Measurements from ENCODE around the gene ASB11.
"Not testable (repeated sequence)": the region's sequence is repeated elsewhere in the genome, so short reads cannot be mapped to it uniquely, and the experiment has no call there.

The ASB11 gene

DNA sequence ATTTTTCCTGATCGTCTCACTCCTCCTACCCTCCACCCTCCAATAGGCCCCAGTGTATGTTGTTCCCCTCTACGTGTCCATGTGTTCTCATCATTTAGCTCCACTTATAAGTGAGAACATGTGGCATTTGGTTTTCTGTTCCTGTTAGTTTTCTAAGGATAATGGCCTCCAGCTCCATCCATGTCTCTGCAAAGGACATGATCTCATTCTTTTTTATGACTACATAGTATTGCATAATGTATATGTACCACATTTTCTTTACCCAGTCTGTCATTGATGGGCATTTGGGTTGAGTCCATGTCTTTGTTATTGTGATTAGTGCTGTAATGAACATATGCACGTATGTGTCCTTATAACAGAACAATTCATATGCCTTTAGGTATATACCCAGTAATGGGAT, 9.5 kb downstream of the ASB11 start:
- DNase-seq (ENCODE audit: low read depth), result peak; percentile 3

DNA sequence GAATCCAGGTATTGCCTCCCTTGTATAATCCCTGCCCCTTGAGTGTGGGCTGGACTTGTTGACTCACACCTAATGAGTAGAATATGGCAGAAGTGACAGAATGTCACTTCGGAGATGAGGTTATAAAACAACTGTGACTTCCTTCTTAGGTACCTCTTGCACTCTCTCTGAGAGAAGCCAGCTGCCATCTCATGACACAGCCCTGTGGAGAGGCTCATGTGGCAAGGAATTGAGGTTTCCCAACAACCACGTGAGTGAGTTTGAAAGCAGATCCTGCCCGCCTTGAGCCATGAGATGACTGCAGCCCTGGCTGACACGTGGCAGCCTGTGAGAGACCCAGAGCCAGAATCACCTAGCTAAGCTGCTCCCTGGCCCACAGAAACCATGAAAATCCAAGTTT, 13.5 kb downstream of the ASB11 start:
- no peak for DNase-seq (ENCODE audit: low read depth)

DNA sequence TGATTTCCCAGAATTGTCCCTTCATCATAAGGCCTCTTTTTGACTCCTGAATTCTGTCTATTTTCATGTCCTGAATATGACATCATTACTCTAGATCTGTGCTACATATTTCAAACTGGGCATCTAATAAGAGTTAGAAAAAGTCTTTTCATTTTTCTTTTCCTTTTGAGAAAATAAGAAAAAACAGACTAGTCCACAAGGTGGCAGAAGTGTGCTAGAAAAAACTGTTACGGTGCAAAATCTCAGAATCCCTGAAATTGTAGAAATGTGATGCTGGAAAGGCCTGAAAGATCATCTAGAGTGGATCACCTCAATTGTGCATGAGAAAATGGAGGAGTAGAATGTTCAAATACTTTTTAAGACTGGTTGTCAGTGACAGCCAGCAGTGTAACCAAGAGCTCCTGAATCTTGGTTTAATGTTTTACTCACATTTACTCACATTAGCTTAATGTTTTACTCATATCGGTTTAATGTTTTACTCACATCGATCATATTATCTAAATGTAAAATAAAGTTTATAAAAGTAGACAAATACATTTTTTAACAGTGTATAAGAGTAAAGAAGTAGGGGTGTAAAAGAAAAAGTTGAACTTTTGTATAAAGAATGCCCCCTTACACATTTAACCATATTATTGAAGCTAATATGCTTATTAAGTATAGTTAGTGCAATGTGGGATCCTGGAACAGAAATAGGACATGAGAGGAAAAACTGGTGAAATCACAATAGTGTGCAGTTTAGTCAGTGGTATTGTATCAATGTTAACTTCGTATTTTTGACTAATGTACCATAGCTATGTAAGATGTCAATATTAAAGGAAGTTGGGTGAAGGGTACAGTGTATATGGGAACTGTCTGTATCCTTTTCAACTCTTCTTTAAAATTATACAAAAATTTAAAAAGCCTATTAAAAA, 15.2 kb downstream of the ASB11 start:
- peak; percentile 18 for DNase-seq (ENCODE audit: low read depth)

DNA sequence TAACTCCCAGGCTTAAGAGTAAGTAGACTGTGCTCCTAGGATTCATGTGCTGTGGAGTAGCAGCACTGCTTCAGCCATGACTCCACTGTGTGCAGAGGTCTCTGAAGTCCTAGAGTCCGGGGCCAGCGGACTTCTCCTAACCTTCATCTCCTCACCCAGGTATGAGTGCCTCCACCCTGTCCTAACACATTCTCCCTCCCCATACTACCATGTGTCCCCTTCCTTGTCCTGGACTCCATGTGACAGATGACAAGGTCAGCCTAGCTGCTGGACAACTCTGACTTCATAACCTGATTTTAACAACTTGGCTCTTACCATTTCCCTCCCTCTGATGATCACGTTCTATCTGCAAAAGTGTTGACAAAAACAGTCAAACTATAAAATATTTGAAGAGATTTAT, 16.7 kb downstream of the ASB11 start:
- no peak for DNase-seq (ENCODE audit: low read depth)

DNA sequence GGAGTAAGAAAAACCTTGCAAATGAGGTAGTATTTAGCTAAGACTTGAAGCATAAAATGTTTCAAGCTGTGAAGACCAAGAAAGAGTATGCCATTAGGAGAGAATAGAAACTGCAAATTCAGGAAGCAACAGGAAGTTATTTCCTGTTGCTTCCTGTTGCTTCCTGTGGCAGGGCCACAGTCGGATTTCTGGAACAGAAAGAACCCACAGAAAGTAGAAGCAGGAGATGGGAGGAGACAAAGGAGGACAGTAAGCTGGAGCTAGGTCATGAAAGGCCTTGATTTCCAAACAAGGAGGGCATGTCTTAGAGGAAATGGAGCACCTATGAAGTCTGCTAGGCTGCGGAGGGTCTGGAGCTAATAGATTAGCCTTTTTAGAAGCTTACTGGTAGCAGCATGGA, 17.2 kb downstream of the ASB11 start:
- DNase-seq (ENCODE audit: low read depth), result no peak

DNA sequence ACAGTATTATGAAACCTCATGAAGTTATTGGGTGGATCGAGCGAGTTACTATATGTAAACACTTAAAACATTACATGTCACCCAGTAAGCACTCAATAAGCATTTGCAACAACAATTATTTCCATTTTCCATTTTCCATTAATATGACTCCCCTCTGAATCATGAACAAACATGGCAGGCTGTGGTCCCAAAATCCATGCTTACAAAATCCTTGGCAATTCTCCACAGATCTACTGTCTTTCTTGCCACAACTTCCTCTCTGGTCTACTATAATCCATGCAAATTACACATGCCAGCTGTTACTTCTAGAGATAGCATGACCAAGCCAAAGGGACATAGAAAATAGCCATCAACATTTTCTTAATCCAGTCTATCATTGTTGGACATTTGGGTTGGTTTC, 22.0 kb downstream of the ASB11 start:
- no peak for DNase-seq (ENCODE audit: low read depth)

- DNase-seq (ENCODE audit: low read depth), result peak; percentile 28
Observed at GRCh38 chrX:15292861-15293260, 22.6 kb downstream of the ASB11 start.

DNA sequence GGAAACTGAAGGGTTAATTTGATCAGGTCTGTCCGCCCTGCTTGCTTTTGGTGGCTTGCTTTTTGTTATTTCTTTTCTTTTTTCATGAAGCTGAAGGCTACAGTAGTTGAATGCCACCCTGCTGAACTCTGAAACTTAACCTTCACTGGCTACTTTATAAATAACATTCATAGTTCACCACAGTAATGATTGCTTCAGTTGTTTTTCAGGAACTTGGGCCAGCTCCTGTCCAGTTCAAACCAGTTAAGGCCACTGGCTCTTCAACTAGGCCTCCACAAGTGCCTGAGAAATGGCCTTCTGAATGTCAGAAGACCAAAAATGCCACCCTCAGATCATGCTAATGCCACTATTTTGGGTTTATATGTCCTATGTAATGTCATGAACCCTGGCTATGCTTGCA, 37.8 kb downstream of the ASB11 start:
- DNase-seq (ENCODE audit: low read depth), result no peak

DNA sequence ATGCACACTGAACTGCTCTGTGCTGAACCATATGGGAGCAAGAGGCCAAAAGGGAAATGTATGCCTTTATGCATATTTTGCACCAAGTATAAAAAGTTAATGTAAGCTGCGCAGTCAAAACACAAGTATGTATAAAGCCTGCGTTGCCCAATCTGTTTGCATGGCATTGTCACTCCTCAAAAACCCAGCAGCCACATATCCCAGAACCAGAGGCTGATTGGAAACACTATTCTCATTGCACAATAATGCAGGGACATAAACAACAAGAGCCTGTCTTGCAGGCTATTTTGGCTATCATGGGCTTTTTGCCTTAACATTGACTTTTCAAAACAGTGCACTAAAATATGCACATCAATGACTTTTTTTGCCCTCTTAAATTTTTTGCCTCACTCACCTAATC, 40.5 kb downstream of the ASB11 start:
- no peak for DNase-seq (ENCODE audit: low read depth)

- not testable (repeated sequence) for DNase-seq (ENCODE audit: low read depth)
Observed at GRCh38 chrX:15273275-15273674, 42.2 kb downstream of the ASB11 start.

- no peak for DNase-seq (ENCODE audit: low read depth)
Observed at GRCh38 chrX:15271757-15272156, 43.7 kb downstream of the ASB11 start.

DNA sequence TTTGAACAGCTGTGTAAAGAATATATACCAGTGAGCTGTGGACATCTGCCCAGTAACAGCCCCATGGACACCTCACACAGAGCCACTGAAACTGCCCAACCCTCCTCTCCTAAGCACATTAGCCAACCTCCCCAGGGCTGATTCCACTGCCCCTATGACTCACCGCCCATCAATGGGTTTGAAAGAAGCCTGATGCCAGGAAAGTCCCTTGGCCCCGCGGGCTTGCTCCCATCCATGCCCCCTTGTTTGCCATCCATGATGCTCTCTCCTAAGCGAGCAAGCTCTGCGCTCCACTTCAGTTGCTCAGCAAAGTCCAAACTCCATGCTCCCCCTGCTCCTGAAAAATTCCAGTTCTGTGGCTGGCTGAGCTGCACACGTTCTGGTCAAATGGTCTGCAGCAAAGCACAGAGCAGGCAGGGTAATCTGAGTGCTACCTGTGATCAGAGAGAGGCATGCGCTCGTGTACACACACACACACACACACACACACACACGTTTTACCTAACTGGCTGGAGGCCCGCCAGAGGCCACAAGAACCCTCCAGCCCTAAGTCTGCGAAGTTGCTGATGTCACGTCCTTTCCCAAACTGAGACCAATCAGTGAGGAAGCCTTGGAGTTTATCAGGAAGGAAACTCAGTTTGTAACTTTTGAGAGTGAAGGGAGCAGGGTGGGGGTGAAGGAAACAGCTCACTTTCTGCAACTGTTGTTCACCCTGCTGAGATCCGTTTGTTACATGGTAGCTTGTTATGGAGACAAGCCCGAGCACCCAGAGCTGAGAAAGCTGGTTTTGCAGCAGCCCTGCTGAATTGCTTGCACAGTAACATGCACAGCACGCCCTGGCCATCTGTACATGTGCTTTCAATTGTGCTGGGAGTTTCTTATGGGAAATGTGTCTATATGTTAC, 45.6 kb downstream of the ASB11 start, which contains the start of gene ASB9:
TSS of gene ASB9 (minus strand) at position 466 of the 904 bp plus-strand sequence. CDS start at position 257, 209 bp downstream.
- DNase-seq (ENCODE audit: low read depth), result peak; percentile 73

- DNase-seq (ENCODE audit: low read depth), result no peak
Observed at GRCh38 chrX:15269120-15269519, 46.3 kb downstream of the ASB11 start.

GRCh38 chrX:15254852-15255251, 60.6 kb downstream of the ASB11 start:
- no peak for DNase-seq (ENCODE audit: low read depth)

- DNase-seq (ENCODE audit: low read depth), result no peak
Observed at GRCh38 chrX:15245896-15246295, 69.5 kb downstream of the ASB11 start.

GRCh38 chrX:15244421-15244820, 71.0 kb downstream of the ASB11 start:
- no peak for DNase-seq (ENCODE audit: low read depth)

DNA sequence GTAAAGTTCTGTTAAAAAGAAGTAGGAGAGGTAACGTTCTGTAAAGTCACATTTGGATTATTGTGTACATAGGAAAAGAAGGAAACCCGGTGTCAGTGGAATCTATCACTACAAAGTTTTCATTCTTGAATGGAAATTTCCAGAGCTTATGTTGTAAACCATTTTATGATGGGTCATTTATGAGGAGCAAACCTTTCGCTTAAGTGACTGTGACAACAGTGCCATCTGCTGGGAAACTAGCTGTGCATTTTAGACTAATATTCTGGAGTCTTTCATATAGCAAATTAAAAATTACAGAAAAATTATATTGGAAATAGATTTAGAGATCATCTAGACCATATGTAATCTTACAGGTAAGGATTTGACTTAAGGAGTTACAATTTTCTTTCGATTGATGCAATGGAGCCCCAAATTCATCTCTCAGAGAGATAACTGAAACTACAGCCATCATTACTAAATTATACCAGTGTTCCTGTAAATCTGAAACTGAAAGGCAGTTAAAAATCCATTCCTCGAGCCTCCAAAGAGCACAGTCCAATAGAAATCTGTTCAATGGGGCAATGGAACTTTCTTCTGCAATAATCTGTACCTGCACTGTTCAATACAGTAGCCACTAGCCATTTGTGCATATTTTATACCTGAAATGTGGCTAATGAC, 72.4 kb downstream of the ASB11 start:
- DNase-seq (ENCODE audit: low read depth), result peak; percentile 53

- DNase-seq (ENCODE audit: low read depth), result no peak
Observed at GRCh38 chrX:15241301-15241700, 74.1 kb downstream of the ASB11 start.

GRCh38 chrX:15240414-15240813, 75.0 kb downstream of the ASB11 start:
- no peak for DNase-seq (ENCODE audit: low read depth)

DNA sequence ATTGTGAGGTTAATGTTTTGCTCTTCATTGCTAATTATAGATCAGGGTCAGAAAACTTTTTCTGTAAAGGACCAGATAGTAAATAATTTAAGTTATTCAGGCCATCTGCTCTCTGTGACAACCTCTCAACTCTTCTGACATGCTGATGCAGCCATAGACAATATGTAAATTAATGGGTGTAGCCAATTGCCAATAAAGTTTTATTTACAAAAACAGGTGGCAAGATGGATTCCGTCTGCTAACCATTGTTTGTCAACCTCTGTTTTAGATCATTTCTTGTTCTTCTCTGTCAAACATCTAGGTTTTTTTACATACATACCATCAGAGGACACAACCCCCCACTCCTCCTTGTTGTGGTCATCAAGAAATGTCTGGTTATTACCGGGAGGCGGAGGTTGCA, 79.3 kb downstream of the ASB11 start:
- no peak for DNase-seq (ENCODE audit: low read depth)

GRCh38 chrX:15235001-15235400, 80.4 kb downstream of the ASB11 start:
- DNase-seq (ENCODE audit: low read depth), result no peak

DNA sequence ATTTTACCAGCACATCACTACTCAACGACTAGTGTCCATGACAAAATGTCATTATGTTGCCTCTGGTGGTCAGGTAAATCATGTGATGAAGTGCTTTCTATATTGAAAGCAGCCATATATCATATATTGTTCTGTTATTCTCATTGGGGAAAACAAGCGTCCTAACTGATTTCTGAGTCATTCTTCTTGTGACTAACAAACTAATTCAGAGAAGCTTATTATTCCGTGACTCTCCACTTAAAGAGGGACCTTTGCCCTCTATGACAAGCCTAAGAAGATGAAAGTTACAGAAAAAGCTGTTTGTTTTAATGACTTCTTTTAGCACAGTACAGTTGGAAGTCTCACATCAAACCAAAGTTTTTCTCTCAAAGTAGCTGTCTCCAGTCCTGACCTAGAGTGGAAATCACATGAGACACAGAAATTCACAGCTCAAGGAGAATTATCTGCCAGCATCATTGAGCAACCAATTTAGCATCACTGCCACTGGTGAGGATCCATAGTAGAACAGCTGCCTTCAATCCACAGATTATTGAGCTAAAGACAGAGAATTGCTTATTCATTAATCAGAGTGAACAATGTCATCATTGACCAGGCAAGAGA, 81.9 kb downstream of the ASB11 start:
- peak; percentile 11 for DNase-seq (ENCODE audit: low read depth)

Measured in EH (cell line).